Peyer's patch (tissue), 4 donors: Measurements from ENCODE around the gene FOXP2.

Source experiments
- CTCF ChIP-seq, 6 experiments: fragments of 450-650 bp in 4 of 6; fragments of 200-600 bp in 2 of 6; sonication (generic) in 1 of 6; IDR thresholded peaks; one replicate each; pipeline ENCODE4 v1.5.1; 2017 to 2019; ENCODE audit warnings: antibody characterized with exemption in 6 of 6, mild to moderate bottlenecking in 3 of 6, moderate library complexity in 1 of 6
- POLR2A ChIP-seq, 2 donors: fragments of 450-650 bp; IDR thresholded peaks; one replicate each; pipeline ENCODE4 v1.5.1; 2017; ENCODE audit warnings: antibody characterized with exemption in 2 of 2, mild to moderate bottlenecking in 2 of 2, moderate library complexity in 2 of 2

DNA sequence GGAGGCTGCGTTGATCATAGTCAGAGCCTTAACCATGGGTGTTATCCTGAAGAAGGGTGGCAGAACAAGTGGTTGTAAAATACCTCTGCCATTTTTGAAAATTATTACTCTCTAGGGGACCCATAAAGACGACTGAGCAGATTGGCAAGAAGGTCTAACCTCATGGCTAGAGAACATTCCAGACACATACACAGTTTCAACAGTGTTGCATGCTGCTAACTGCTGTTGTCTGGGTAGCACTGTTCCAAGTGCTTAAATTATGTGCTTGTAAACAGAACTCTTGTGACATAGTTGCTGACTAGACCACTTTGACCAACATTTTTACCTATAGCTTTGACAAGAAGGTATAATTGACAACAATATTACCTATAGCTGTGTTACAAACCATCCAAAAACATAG is 46.1 kb upstream of the FOXP2 start:
- TF ChIP-seq CTCF (IDR thresholded peaks at IDR 0.05) (no peak), POLR2A (IDR thresholded peaks at IDR 0.05) (no peak)
